ENCODE data around the gene SPACA6. TPM values are rescaled to one million over a fixed set of nuclear protein-coding genes. Genes with fewer than 3 reads are reported as not detected.

Gene SPACA6
- total RNA-seq, 3 donors from 2014 or later: 1.6 to 2.3 (median 2.1) TPM

GRCh38 chr19:51676566-51677083, 16.5 kb upstream of the SPACA6 start:
- H3K27me3 Mint-ChIP-seq (ENCODE audit: low read depth): no peaks in the 10 kb centered on the region
- peaks cover 16% of the 10 kb centered on the region for H3K4me1 Mint-ChIP-seq (ENCODE audit: low read depth)
- DNase-seq (no peak), ATAC-seq (peak; percentile 76 to 82)
- H3K4me3 Mint-ChIP-seq: peak overlapping the region; percentile 59
- H3K36me3 Mint-ChIP-seq (ENCODE audit: insufficient read depth): no peaks in the 10 kb centered on the region
- no peaks in the 10 kb centered on the region for H3K9me3 Mint-ChIP-seq

- Mint-ChIP-seq H3K4me1 (ENCODE audit: low read depth) (peaks cover 16% of the 10 kb centered on the region), H3K9me3 (peaks cover 10% of the 10 kb centered on the region), H3K36me3 (ENCODE audit: insufficient read depth) (peaks cover 1% of the 10 kb centered on the region), H3K27me3 (ENCODE audit: low read depth) (no peaks in the 10 kb centered on the region), H3K4me3 (no peak overlapping the region)
- ATAC-seq: no peak
- DNase-seq: no peak
These were observed 12.7 kb upstream of the SPACA6 start for GRCh38 chr19:51680474-51680873.

GRCh38 chr19:51681286-51681941, 11.7 kb upstream of the SPACA6 start:
- no peak for ATAC-seq
- H3K9me3 Mint-ChIP-seq: peaks cover 16% of the 10 kb centered on the region
- peaks cover 1% of the 10 kb centered on the region for H3K36me3 Mint-ChIP-seq (ENCODE audit: insufficient read depth)
- DNase-seq: no peak
- no peak overlapping the region for H3K4me3 Mint-ChIP-seq
- no peaks in the 10 kb centered on the region for H3K27me3 Mint-ChIP-seq (ENCODE audit: low read depth)
- H3K4me1 Mint-ChIP-seq (ENCODE audit: low read depth): peaks cover 13% of the 10 kb centered on the region

DNA sequence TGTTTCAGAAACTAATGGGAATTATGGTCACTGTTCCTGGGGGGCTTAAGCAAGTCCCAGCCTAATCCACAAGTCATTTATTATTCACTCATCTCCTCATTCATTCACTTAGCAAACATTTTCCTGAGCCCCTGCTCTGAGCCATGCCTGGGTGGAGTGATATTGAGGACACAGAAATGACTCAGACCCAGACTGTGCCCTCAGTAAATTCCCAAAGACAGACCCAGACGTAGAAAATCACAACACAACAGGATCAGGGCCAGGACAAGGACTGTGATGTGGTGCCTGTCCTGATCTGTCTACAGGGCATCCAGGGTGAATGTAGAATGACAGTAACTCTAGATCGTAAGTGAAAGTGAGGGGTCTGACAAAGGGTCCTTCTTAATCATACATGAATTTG, 7.0 kb upstream of the SPACA6 start:
- peaks cover 5% of the 10 kb centered on the region for H3K27me3 Mint-ChIP-seq (ENCODE audit: low read depth)
- no peak overlapping the region for H3K4me3 Mint-ChIP-seq
- ATAC-seq: no peak
- H3K9me3 Mint-ChIP-seq: peaks cover 16% of the 10 kb centered on the region
- no peak for DNase-seq
- H3K4me1 Mint-ChIP-seq (ENCODE audit: low read depth): peaks cover 10% of the 10 kb centered on the region
- H3K36me3 Mint-ChIP-seq (ENCODE audit: insufficient read depth): peaks cover 1% of the 10 kb centered on the region

- Mint-ChIP-seq H3K4me3 (peak overlapping the region; percentile 82), H3K9me3 (peaks cover 16% of the 10 kb centered on the region)
These were observed 5.1 kb upstream of the SPACA6 start for GRCh38 chr19:51687791-51688670.

GRCh38 chr19:51688671-51689571, 4.2 kb upstream of the SPACA6 start:
- peak overlapping the region; percentile 82 for H3K4me3 Mint-ChIP-seq
- H3K9me3 Mint-ChIP-seq: peaks cover 16% of the 10 kb centered on the region
- DNase-seq (no peak), ATAC-seq (peak; percentile 24 to 30)
- peaks cover 5% of the 10 kb centered on the region for H3K27me3 Mint-ChIP-seq (ENCODE audit: low read depth)
- peaks cover 13% of the 10 kb centered on the region for H3K4me1 Mint-ChIP-seq (ENCODE audit: low read depth)
- H3K36me3 Mint-ChIP-seq (ENCODE audit: insufficient read depth): no peaks in the 10 kb centered on the region

More at GRCh38 chr19:51687791-51688670, 5.1 kb upstream of the SPACA6 start:
- ATAC-seq: no peak
- peaks cover 13% of the 10 kb centered on the region for H3K4me1 Mint-ChIP-seq (ENCODE audit: low read depth)
- no peak for DNase-seq
- peaks cover 1% of the 10 kb centered on the region for H3K36me3 Mint-ChIP-seq (ENCODE audit: insufficient read depth)
- peaks cover 5% of the 10 kb centered on the region for H3K27me3 Mint-ChIP-seq (ENCODE audit: low read depth)

GRCh38 chr19:51689751-51690453, 3.2 kb upstream of the SPACA6 start:
- ATAC-seq (no peak), DNase-seq (no peak)
- peaks cover 5% of the 10 kb centered on the region for H3K27me3 Mint-ChIP-seq (ENCODE audit: low read depth)
- H3K4me3 Mint-ChIP-seq: peak overlapping the region; percentile 84
- peaks cover 13% of the 10 kb centered on the region for H3K4me1 Mint-ChIP-seq (ENCODE audit: low read depth)
- no peaks in the 10 kb centered on the region for H3K36me3 Mint-ChIP-seq (ENCODE audit: insufficient read depth)
- peaks cover 9% of the 10 kb centered on the region for H3K9me3 Mint-ChIP-seq

- Mint-ChIP-seq H3K9me3 (peaks cover 6% of the 10 kb centered on the region), H3K4me1 (ENCODE audit: low read depth) (peaks cover 13% of the 10 kb centered on the region), H3K36me3 (ENCODE audit: insufficient read depth) (no peaks in the 10 kb centered on the region), H3K27me3 (ENCODE audit: low read depth) (peaks cover 5% of the 10 kb centered on the region), H3K4me3 (peak overlapping the region; percentile 84)
- DNase-seq: peak; percentile 57
- peak; percentile 77 to 80 for ATAC-seq
These were observed 2.6 kb upstream of the SPACA6 start for GRCh38 chr19:51690454-51691073.

- DNase-seq (no peak), ATAC-seq (no peak)
- Mint-ChIP-seq H3K27me3 (ENCODE audit: low read depth) (peaks cover 5% of the 10 kb centered on the region), H3K9me3 (peaks cover 1% of the 10 kb centered on the region), H3K36me3 (ENCODE audit: insufficient read depth) (no peaks in the 10 kb centered on the region), H3K4me3 (peak overlapping the region; percentile 64), H3K4me1 (ENCODE audit: low read depth) (peaks cover 13% of the 10 kb centered on the region)
These were observed 2.0 kb upstream of the SPACA6 start for GRCh38 chr19:51691074-51691583.

GRCh38 chr19:51691584-51692428, 1.3 kb upstream of the SPACA6 start:
- no peaks in the 10 kb centered on the region for H3K9me3 Mint-ChIP-seq
- no peak overlapping the region for H3K4me3 Mint-ChIP-seq
- ATAC-seq: no peak
- peaks cover 13% of the 10 kb centered on the region for H3K4me1 Mint-ChIP-seq (ENCODE audit: low read depth)
- no peak for DNase-seq
- no peaks in the 10 kb centered on the region for H3K36me3 Mint-ChIP-seq (ENCODE audit: insufficient read depth)
- H3K27me3 Mint-ChIP-seq (ENCODE audit: low read depth): peaks cover 5% of the 10 kb centered on the region

- Mint-ChIP-seq H3K36me3 (ENCODE audit: insufficient read depth) (peaks cover 1% of the 10 kb centered on the region), H3K4me1 (ENCODE audit: low read depth) (peaks cover 13% of the 10 kb centered on the region), H3K9me3 (no peaks in the 10 kb centered on the region), H3K27me3 (ENCODE audit: low read depth) (peaks cover 5% of the 10 kb centered on the region), H3K4me3 (no peak overlapping the region)
- ATAC-seq (no peak), DNase-seq (no peak)
These were observed 662 bp upstream of the SPACA6 start for GRCh38 chr19:51692468-51692867.

GRCh38 chr19:51693819-51694218, 689 bp downstream of the SPACA6 start:
- no peak for ATAC-seq
- no peak overlapping the region for H3K4me3 Mint-ChIP-seq
- no peaks in the 10 kb centered on the region for H3K9me3 Mint-ChIP-seq
- no peaks in the 10 kb centered on the region for H3K27me3 Mint-ChIP-seq (ENCODE audit: low read depth)
- peaks cover 8% of the 10 kb centered on the region for H3K4me1 Mint-ChIP-seq (ENCODE audit: low read depth)
- DNase-seq: no peak
- peaks cover 3% of the 10 kb centered on the region for H3K36me3 Mint-ChIP-seq (ENCODE audit: insufficient read depth)
